TTC549 (cell line): Measurements from ENCODE around the gene TBC1D1.
"Not testable (repeated sequence)": the region's sequence is repeated elsewhere in the genome, so short reads cannot be mapped to it uniquely, and the experiment has no call there.

Source experiments
- FAIRE-seq: peaks from 2 replicates; lab custom pipeline; 2012; peaks lifted over from hg19 to GRCh38; lab: Jason Lieb, UNC

TBC1D1 gene

DNA sequence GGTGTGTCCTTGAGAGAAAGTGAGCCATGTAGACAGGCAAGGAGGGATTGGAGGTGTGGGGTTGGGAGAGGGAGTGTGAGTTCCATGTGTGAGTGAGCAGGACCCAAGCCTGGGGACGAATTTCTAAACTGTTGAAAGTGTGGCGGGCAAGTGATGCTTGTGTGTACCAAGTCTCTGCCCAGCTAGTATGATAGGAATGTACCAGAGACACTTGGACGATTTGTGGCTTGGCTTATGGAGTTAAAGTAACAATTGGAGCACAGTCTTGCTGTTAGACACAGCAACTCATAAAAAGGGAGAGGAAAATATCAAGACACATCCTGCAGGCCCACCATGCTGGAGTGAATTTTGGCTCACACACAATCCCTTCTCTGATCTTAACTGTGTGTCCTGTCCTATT lies 77.9 kb downstream of the TBC1D1 start:
- no peak for FAIRE-seq

DNA sequence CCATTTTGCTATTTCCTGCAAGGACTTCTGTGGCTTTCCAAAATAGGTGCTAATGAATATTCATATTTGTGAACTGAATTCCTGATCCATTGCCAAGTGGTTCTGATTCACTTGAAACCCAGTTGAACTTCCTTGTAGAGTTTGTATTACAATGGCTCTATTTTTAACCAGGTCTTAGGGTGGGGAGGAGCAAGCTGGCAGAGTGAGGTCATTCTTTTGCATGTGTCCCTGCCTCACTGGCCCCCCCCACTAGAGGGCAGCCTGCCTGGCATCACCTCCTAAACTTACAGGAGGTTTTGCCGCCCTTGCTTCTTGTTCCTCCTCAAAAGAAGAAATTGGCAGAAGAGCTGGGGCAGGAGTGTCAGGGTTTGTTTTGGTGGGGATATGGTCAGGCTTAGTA lies 79.8 kb downstream of the TBC1D1 start:
- no peak for FAIRE-seq

- no peak for FAIRE-seq
Observed at GRCh38 chr4:37971202-37971601, 80.3 kb downstream of the TBC1D1 start.

- no peak for FAIRE-seq
Observed at GRCh38 chr4:37973441-37973840, 82.6 kb downstream of the TBC1D1 start.

DNA sequence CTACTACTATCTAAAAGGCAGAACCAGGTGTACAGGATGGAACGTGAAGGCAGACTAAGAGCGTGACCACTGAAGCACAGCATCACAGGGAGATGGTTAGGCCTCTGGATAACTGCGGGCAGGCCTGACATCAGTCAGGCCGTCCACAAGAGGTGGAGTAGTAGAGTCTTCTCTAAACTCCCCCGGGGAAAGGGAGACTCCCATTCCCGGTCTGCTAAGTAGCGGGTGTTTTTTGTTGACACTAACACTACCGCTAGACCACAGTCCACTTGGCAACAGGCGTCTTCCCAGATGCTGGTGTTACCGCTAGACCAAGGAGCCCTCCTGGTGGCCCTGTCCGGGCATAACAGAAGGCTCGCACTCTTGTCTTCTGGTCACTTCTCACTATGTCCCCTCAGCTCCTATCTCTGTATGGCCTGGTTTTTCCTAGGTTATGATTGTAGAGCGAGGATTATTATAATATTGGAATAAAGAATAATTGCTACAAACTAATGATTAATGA lies 84.5 kb downstream of the TBC1D1 start:
- not testable (repeated sequence) for FAIRE-seq

- FAIRE-seq: no peak
Observed at GRCh38 chr4:37976507-37976906, 85.6 kb downstream of the TBC1D1 start.

GRCh38 chr4:37976991-37977470 lies 86.1 kb downstream of the TBC1D1 start:
- FAIRE-seq: no peak

GRCh38 chr4:37977471-37978247 lies 86.8 kb downstream of the TBC1D1 start:
- no peak for FAIRE-seq

- no peak for FAIRE-seq
Observed at GRCh38 chr4:37978248-37978924, 87.5 kb downstream of the TBC1D1 start.

DNA sequence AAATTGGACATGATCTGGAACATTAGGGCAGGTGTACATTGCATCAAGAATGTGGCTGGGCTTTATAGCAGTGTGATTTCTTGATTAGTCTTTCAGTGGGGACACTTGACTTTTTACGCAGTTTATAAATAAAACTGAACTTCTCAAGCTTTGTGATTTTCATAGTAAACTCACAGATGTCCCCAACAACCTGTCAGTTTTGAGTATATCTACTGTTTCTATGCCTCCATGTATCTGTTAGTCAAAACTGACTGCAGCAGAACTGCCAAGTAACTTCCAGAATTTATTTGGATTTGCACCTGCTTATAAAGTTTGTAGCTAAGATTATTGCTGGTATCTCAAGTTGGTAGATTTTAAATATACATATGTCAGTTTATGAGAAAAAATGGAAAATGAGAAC lies 89.4 kb downstream of the TBC1D1 start:
- FAIRE-seq: no peak

- no peak for FAIRE-seq
Observed at GRCh38 chr4:37981425-37981824, 90.5 kb downstream of the TBC1D1 start.

DNA sequence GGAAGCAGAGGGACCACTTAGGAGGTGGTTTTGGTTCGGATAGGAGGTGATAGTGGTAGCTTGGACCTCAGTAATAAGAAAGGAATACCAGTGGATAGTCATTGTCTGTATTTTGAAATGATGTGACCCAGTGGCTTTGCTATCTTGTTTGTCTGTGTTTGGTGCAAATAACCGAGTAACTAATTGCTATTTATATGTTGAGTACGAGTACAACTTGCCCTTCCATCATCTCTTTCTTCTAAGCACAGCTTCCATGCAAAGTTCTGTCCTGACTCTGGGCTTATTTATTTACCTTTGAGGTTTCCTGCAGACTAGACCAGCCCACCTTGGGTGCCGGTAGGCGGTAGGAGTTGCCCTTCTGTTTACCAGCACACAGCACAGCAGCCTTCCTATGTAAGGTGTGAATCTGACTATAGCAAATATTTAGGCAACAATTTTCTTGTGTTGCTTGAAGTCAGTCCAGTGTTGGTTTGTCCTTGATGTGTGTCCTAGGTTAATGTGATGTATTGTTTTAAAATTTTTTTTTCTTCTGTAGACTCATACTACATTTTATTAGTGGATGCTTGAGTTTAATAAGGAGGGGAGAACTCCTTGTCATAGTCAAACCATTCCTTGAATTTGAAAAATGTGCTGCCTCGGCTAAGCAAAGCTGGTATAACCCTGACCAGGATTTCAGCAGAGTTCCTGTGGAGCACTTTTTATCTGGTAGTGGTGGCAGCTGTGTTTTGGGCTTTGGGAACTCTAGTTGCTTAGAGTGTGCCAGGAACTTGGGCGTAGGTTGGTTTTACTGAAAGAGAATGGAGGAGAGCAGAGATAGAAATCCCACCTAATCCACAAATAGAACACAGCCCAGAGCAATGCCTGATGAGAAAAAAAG lies 91.2 kb downstream of the TBC1D1 start:
- FAIRE-seq: no peak

DNA sequence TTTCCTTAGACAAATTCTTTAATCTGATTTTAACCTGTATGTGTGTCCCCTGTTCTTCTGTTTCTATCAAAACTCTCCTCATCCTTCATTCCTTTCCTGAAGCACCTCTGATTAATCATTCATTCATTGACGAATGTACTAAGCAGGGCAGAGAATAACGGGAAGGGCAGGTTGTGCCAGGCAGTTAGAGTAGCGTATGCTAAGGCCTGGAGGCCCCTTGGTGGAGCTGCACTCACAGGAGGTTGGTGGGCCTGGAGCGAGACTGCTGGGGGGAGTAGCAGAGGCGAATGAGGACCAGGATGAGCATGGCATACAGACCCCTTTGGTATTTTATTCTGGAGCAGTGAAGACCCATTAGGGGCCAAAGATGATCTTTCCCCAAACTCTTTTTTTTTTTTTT lies 91.9 kb downstream of the TBC1D1 start:
- FAIRE-seq: no peak

DNA sequence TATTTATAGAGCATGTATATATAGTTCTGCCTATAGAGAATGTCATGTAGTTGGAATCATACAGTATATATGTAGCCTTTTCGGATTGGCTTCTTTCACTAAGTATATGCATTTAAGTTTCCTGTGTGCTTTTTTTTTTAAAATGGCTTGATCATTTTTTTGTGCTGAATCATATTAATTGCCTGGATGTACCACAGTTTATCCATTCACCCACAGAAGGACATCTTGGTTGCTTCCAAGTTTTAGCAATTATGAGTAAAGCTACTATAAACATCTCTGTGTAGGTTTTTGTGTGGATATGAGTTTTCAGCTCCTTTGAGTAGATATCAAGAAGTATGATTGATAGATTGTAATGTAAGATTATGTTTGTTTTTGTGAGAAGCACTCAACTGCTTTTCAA lies 93.1 kb downstream of the TBC1D1 start:
- FAIRE-seq: no peak

DNA sequence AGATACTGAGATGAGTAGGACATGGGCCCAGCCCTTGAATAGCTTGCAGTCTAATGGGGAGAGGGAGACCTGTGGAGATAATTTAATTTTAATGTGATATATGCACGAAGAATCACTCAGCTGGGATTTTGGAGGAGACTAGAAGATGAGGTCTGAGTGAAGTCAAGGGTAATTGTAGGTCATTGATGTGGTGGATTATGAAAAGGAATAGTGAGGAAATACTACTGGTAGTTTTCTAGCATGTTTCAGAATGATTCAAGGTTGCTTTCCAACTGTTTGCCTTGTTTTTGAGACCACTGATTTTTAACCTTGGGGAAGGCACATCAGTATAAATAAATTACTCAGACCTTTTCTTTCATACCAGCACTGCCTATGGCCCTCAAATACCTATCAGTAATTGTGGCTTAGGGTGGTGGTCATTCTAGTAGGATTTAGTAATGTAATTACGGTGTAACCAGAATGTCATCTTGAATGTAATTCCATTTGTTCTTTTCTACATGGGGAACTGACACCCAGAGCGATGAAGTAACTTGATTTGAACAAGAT lies 94.9 kb downstream of the TBC1D1 start:
- no peak for FAIRE-seq

- no peak for FAIRE-seq
Observed at GRCh38 chr4:37988670-37989069, 97.8 kb downstream of the TBC1D1 start.

DNA sequence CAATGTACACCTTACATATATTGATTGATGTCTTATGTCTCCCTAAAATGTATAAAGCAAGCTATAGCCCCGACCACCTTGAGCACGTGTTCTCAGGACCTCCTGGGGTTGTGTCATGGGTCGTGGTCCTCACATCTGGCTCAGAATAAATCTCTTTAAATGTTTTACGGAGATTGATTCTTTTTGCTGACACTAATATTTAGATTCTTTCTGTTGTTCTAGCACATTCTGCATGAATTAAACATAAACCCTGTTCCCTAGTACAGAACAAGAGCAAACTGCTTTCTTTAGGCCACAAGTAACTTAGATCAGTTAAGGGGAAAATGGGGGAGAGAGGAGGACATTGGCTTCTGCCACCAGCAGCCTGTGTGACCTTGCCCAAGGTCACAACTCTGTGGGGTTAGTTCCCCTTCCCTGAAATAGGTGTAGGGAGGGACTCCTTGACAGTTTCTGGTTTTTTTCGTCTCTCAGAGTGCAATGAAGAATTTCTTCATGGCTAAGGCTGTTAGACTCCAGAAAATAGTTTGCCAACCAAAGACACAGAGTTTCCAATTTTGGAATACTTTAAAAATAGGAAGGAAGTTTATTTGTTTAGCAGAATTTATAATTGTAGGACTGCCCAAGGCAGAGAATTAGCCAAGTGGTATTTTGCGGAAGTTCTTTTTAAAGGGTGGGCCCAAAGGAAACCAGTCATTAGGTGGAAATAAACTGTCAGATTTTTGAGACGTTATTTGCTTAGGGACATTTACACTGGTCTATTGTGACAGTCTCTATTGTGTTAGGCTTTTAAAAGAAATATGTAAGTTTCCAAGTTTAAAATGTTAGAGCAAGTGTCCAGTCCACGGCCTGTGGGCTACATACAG lies 98.7 kb downstream of the TBC1D1 start:
- FAIRE-seq: no peak

DNA sequence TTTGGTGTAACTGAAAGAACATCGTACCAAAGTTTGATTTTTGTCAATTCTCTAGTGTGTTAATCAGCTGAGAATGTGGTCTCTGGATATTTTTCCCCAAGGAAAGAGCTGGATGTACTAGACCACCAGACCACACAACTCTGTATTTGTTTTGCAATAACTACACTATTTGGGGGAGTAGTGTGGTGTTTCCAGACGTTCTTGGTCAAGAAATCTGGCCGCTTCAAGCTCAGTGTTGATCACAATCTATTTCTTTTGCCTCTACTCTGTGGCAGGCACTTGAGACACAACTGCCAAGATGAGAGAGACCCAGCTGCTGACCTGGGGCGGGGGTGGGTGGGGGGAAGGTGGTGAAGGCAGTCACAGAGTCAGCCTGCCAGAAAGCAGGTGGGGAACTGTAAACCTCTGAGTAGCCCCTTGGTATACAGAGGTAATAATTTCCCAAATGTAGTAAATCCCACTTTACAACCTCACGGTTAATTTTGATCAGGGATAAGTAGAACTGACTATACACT lies 99.9 kb downstream of the TBC1D1 start:
- no peak for FAIRE-seq

GRCh38 chr4:37991623-37992410 lies 100.9 kb downstream of the TBC1D1 start:
- no peak for FAIRE-seq

- no peak for FAIRE-seq
Observed at GRCh38 chr4:37993806-37994205, 102.9 kb downstream of the TBC1D1 start.
